ENCODE data around the gene COL23A1.

The COL23A1 gene

DNA sequence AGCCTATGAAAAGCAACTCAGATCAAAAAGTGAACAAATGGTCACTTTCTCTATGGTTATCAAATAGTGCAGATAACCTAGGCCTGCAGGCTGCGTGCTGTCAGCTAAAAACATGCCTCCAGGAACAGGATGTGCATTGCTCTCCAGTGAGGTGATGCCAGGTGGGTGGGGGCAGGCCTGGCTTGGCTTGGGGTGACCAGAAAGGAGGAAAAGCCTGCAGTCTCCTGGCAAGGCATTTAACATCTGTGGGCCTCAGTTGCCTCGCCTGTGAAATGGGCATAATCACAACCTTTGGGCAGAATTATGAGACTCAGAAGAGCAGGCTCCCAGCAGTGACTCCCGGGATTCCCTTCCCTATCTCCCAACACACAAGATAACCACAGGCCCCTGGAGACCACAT lies 135.9 kb downstream of the COL23A1 start:
- DNase-seq = no peak

DNA sequence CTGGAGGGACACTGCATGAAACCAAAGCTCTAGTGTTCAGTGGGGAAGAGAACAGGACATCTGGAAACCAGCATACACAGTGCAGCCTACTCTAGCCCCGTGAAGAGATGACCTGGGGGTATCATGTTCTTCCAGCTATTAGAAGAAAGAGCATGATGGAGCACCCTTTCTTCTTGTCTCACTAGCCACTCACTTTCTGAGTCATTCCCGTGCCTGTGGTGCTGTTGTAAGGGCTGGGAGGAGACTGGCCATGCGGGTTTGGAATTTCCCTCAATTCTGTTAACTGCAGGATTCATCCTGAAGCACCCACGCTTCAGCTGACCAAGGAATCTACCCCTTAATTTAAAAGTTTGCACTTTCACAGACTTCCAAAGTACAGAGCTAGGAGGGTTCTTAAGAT lies 137.0 kb downstream of the COL23A1 start:
- DNase-seq = no peak

DNA sequence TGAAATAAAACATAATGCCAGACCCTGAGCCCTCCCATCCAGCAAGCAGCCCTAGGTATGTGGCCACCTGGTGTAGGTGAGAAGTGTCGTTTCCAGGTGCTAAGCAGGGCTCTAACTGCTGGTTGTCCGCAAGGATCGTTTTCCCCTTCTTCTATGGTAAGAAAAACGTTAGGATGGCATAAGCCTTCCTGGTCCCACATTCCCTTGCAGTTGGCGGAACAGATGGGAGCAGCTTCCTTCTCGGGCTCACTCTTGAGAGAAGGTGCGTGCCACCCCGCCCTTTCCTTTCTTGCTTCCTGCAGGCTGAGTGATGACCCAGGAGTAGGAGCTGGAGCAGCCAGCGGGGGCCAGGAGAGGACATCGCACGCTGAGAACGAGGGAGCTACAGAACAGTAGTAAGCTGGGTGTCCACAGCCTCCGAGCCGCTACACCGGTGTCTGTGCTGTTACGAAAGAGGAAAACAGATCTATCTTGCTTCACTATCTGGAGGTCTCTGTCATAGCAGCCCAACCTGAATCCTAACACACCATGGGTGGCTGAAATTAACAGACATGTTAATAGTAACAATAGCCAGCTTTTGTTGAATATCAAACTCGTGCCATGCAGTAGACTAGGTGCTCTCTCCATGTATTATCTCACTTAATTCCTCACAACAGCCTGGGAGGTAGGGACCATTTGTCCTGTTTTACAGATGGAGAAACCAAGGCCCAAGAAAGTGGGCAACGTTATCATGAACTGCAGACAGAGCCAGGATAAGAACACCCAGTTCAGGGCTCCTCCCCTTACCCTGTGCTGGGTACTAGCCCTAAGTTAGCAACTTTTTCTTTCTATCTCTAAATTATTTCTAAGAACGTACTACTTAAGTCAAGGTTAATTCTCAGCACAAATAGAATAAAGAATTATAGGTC lies 139.8 kb downstream of the COL23A1 start:
- DNase-seq = no peak

DNA sequence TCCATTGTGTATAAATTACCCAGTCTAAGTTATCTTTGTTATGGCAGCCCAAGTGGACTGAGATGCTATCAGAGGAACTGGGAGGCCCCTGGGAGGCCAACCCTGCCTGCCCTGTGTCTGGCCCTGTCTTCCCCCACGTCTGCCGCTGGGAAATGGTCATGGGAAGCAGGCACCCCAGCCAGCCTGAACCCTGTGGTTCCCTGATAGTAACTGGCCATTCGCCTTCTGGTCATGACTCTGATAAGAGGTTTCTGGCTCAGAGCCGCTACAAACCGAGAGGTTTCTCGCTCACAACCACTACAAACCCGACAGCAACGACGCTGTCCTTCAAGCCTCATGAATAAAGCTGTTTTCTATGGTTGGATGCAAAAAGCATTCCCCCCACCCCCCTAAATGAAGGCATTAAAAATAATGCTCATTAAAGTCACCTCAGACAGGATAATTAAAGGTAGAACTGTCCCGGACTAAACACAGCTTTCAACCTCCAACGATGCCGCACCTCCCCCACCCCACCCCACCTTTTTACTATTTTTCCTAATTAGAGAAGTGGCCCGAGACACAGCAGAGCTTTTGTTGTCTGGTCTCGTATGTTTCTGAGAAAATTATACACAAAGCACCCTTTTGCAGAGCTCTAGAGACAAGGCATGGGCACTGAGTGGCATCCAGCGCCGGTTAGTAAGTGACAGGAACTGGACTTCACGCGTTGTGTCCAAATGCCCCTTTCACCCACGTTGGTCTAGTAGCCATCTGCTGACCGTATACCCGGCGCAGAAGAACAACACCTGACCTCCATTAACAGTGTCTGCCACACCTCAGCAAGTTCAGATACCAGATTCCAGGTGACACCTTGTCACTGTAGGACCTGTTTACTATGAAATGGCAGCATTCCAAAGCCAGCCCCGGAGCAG lies 140.8 kb downstream of the COL23A1 start:
- DNase-seq = no peak

DNA sequence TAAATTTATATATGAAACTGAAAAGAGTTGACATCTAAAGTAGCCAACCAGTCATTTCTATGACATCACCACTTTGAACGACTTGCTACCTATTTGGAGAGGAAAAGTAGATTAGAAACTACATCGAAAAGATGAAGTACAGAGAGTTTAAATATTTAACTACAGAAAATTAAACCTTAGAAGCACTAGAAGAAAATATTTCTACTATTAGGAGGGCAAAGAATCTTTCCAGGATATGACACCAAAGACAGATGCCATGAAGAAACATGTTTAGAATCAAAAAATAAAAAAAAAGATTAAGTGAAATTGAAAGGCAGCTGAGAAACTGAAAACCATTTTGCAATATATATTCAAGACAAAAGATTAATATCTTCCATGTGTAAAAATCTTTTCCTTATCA lies 144.7 kb downstream of the COL23A1 start:
- DNase-seq = no peak

DNA sequence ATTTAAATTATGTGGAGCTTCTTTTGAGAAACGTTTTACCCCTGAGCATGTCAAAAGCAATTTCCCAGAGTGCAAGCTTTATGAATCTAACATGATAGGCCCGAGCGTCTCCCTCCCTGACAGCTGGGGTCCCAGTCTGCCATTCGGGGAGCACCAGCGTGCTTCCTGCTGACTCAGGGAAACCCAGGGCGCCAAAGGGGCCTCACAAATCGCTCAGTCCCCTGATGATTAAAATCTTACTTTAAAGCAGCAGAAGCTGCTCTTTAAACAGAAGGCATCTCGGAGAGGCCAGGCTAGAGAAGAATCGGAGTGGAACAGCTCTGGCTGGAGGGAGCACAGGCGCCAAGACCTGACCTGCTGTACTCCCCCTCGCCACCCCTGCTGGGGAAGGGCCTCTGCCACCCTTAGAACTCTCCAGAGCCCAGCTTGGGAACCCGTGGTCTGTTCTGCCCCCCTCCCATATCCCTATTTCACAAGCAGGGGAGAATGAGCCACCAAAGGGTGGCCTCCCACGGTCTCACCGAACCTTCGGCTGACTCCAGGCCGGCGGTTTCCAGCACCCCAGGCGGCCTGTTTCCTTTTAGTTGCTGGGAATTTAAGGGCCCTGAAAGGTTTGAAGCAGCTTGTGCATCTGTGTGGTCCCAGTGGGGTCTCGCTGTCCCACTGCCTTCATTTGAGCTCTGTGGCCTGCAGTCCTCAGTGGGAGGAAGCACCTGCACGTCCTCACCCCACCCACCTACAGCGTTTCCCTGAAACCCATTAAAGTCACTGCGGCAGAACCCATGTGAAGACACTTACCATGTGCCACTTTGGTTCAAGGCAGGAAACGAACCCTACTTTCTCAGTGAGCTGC lies 147.6 kb downstream of the COL23A1 start:
- DNase-seq = no peak

DNA sequence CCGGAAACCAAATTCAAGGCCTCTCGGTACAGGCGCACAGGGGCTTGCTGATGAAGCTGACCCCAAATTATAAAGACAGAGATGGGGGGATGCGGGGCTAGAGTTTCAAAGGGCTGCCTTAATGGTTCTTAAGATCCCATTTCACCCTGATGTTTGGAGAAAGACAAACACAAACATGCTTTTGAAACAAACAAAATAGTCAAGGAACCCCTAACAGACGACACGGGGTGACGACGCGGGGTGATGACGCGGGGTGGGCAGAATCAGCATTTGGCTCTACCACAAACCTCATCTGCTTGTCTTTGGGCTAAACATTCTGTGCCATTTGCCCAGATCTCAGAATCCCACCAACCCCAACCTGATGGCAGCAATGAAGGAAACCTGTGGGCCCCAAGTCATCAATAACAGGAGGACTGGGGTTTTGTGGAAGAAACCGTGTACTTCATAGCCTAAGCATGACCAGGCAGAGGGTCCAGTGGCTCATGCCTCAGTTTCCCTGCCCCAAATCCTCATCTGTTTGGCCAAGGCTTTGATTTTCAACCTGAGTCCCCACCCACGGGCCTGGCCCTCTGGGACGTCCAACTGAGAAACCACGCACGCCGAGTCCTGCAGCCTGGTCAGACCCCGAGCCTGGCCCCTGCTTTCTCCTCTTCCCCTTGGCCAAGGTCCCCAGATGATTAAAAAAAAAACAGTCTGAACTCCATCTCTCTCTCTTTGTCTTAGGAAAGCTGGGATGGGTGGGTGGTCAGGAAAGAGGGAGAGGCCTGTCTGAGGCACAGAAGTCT lies 148.5 kb downstream of the COL23A1 start:
- DNase-seq = no peak

DNA sequence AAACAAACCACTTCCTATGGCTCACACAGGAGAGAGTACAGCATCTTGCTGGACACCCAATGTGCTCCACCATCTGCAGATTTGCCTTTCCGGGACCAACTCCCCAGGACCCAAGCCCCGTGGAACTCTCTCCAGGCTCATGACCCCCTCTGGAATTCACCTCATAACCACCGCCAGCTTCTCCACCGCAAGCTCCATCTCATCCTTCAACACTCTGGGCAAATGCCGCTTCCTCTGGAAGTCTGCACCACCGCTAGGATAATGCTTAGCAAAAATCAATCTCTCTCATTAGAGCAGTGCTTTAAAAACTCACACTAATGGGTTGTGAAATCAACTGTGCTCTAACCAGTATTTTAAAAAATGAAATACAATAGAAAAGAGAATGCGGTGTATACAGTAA lies 150.0 kb downstream of the COL23A1 start:
- DNase-seq = no peak

DNA sequence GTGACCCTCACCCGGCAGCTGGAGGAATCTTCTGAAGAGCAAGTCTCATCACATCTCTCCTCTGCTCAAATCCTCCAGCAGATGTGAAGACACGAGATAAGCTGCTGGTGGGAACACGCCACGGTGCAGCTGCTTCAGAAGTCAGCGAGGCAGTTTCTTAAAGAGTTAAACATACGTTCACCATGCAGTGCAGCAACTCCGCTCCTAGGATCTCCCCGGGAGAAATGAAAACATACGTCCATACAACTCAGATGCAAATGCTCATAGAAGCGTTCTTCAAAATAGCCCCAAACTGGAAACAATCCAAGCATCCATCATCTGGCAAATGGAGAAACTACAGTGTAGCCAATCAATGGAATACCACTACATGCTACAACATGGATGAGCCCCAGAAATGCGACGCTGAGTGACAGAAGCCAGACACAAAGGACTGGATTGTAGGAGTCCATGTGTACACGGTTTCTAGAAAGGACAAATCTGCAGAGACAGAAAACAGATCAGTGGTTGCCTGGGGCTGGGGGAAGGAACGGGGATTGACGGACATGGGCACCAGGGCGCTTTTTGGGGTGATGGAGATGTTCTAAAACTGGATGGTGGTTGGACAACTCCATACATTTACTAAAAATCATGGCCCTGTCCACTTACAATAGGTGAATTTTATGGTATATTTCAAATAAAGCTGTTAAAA lies 150.6 kb downstream of the COL23A1 start:
- DNase-seq = no peak

DNA sequence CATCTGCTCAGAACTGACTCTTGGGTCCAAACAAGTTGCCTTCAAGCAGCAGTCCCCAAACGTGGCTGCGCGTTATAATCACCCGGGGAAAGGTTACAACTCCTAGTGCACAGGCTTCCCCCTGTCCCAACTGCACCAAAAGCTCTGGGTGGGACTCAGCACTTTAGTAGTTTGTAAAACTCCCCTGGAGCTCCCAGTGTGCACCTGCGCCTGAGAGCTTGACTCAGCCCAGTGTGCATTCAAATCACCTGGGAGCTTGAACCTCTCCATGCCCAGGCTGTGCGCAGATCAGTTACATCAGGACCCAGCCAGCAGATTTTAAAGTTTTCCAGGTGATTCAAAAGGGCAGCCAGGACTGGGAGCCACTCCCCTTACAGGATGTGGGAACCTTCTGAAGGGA lies 151.4 kb downstream of the COL23A1 start:
- DNase-seq = no peak

DNA sequence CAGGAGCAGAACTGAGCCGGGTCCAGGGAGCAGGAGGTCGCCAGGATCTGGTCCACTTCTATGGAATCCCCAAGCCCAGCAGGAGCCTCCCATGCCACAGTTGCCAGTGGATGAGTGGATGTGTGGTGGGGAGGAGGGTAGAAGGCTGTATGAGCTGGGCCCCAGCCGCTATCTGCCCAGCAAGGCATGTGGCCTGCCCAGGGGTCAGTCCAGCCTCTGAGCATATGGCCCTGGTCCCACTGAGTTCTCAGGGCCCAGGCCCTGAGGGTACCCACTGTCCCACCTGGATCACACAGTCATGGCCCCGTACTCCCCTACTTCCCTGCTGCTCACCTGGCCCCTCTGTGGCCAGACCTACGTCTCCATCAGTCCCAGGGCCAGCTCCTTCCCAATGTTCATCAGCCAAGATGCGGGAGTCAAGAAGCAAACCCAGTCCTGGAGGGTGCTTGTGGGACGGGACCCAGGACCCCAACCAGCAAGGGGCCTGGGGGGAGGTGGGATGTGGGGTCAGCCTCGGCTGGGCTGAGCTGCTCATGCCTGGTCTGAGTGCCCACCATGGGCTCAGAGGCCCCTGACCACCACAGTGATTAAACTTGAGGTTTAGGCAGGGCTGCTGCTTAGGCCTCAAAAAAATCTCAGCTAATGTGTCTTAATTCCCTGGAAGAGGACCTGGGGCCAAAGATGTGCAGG lies 152.7 kb downstream of the COL23A1 start:
- no peak for DNase-seq

DNA sequence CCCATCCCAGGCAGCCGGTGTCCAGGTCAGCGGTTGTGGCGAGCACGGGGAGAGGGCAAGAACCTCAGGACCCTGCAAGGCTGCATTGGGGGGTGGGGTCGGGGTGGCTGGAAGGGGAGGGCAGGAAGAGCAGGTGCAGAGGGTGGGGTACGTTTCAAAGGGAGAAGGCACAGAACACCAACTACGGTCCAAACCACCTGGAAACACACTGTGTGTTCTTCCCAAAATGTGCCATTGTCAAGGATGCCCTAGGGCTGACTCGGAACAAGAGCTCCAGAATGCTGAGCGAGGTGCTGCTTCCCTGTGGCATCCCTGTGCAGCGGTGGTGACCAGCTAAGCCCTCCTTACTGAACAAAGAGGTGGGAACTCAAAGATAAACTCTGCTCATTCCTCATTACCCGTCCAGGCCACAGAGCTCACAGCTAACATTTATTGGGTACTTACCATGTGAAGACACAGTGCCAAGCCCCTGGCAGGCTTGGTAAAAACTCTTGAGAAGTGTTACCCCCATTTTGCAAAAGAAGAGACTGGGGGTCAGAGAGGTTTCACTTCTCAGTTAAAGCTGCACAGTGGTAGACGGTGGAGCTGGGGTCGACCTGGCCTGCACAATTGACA lies 153.8 kb downstream of the COL23A1 start:
- DNase-seq = no peak

DNA sequence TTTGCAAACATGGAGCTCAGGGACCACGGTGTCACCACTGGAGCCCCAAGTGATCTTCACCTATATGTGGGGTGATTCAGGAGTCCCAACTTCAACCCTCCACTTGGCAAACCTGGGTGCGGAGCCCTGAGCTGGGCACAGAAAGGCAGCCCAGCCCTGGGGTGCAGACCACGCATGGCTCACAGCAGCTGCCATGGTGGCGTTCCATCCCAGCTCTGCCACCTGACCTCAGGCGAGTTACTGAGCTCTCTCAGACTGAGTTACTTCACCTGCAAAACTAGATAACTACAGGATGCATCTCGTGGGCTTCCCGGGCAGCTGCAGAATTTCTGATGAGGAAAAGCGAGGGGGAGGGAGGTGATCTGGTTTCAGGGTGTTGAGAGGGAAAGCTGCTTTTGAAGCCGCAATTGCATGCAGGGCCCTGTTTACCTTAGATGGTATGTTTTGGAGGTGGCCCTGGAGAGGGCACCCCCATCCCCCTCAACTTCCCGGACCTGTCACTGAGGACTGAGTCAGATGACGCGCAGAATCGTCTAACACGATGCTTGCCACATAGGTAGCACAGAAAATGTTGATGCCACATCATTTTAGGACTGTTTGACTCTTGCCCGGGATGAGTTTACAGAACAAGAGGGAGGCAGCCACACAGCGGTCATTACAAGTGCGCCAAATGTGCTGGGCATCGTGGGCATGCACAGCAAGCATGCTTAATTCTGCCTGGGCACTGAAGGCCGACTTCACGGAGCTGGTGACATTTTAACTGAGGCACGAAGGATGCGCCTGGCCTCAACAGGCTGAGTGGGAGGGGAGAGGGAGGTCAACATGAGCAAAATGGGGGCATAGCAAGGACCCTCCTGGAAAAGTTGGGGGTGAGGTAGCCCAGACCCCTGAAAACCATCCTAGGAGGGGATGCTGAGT lies 154.6 kb downstream of the COL23A1 start:
- DNase-seq = no peak

DNA sequence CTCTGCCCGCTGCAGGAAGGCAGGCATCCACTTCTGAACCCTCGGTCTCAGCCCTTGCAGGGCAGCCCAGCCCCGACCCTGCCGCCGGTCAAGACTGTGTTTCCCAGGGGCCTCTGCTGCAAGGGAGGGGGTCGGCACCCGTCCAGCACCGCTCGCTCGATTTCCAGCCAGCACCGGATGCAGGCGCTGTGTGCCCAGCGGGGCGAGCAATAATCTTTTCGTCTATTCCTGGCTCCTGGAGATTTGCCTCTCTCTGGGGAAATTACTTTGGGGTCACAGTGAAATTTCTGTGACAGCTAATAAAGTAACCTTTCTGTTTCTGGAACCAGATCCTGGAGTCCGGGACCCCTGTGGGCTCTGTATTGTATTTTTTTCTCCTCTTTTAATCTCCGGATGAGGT lies 155.3 kb downstream of the COL23A1 start:
- DNase-seq = no peak

DNA sequence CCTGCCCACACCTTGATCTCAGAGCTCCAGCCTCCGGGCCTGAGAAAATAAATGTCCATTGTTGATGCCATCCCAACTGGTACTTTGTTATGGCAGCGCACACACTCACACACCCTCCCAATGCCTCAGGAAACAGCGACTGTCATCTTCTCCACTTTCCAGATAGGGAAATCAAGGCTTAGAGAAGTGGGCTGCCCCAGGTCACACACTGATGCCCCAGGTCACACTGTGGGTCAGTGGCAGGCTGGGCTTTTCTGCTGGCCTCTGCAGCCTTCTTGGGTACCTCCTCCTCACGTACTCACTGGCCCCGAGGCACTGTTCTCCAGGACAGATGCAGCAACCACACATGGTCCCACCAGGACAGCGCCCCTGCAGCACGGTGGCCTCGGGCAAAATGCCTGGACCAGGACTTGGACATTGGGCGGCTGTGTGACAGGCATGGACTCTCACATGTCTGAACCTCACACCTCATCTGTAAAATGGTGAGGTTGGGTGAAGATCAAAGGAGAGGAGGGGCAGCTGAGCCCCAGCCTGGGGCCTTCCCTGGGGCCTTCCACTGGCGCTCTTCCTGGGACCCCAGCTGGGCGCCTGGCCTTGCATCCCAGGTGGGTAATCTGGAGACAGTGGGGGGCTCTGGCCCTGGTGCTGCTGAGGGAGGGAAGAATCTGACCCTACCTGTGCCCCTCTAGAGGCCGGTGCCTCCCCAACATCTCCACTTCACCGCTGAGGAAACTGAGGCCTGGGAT lies 156.0 kb downstream of the COL23A1 start:
- DNase-seq = no peak

DNA sequence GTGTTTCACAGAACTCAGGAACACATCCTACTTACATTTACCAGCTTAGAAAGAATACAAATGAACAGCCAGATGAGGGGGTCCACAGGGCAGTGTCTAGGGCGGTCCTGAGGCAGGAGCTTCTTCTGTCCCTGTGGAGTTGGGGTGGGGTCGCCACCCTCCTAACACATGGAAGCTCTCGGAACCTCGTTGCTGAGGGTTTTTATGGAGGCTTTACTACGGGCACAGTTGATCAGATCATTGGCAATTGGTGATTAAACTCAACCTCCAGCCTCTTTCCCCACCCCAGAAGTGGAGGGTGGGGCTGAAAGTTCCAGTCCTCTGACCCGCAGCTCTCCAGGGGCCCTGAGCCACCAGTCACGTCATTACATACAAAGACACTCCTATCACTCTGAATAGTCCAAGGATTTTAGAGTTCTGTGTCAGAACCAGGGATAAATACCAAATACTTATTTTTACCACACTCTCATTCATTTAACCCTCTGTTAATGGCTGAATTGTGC lies 156.9 kb downstream of the COL23A1 start:
- DNase-seq = no peak

DNA sequence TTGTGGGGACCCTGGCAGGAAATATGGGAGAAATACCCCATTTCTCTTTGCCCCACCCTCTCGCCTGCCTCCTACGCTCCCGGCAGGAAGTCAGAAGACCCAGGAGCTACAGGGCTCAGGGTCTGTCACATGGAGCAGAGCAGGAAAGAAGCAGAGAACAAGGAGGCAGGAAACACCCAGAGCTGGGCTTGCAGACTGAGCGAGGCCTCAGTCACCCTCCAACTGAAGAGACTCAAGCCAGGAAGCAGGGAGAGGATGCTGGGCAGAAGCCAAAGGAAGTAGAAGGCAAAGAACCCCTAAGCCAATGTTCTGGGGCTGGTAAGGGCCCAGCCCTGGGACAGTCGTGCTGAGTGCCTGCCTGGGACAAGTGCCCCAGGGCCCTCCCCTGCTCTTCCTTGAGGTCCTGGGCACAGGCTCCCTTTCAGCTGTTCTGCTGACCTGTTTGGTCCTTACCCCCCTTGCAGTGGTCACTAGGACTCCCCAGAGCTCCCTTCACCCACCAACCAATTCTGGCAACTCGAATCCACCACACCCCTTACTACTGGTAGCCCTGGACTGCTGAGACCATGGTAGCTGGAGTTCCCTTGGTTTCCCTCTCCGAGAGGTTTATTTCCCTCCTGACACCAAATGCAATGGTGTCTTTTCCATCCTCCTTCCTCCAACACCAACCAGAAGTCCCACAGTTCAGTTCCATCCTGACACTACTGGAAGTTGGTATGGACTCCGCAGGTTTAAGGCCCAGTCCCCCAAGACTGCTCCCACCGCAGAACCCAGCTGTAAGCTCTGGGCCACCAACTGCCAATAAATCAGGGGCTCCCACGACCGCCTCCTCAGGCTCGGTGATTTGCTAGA lies 157.5 kb downstream of the COL23A1 start:
- DNase-seq = no peak
